GM21619 (cell line): ENCODE results near the gene SLC26A11.

Source experiments
- ATAC-seq: cut with Tn5 transposase; IDR thresholded peaks from one replicate; pipeline ENCODE4 v1.9.1; 2021; ENCODE audit not compliant: unreplicated experiment

SLC26A11 gene

GRCh38 chr17:80220054-80220735 lies at the start of gene SLC26A11, which contains the start of gene SGSH:
SLC26A11 (plus strand) TSS chr17:80220427; CDS start chr17:80221561, 1,134 bp downstream.
SGSH (minus strand) TSS chr17:80220333; CDS start chr17:80220313, 20 bp downstream.
- peak; percentile 31 for ATAC-seq

- ATAC-seq = no peak
These were observed 48.5 kb upstream of the SLC26A11 start for GRCh38 chr17:80171681-80172080.

- ATAC-seq = no peak
These were observed 47.1 kb upstream of the SLC26A11 start for GRCh38 chr17:80173126-80173525.

GRCh38 chr17:80173916-80174315 lies 46.3 kb upstream of the SLC26A11 start:
- no peak for ATAC-seq

- no peak for ATAC-seq
These were observed 43.5 kb upstream of the SLC26A11 start for GRCh38 chr17:80176757-80177156.

GRCh38 chr17:80177986-80178595 lies 42.1 kb upstream of the SLC26A11 start:
- no peak for ATAC-seq

GRCh38 chr17:80180192-80180591 lies 40.0 kb upstream of the SLC26A11 start:
- ATAC-seq = no peak

- ATAC-seq = no peak
These were observed 38.8 kb upstream of the SLC26A11 start for GRCh38 chr17:80181431-80181830.

- ATAC-seq = no peak
These were observed 37.9 kb upstream of the SLC26A11 start for GRCh38 chr17:80182118-80182844.

GRCh38 chr17:80182845-80183223 lies 37.4 kb upstream of the SLC26A11 start:
- no peak for ATAC-seq

- ATAC-seq = no peak
These were observed 36.4 kb upstream of the SLC26A11 start for GRCh38 chr17:80183581-80184422.

GRCh38 chr17:80184423-80184714 lies 35.9 kb upstream of the SLC26A11 start:
- no peak for ATAC-seq

- ATAC-seq = no peak
These were observed 34.3 kb upstream of the SLC26A11 start for GRCh38 chr17:80185968-80186367.

- ATAC-seq = no peak
These were observed 33.1 kb upstream of the SLC26A11 start for GRCh38 chr17:80187090-80187489.

- no peak for ATAC-seq
These were observed 32.7 kb upstream of the SLC26A11 start for GRCh38 chr17:80187515-80187941.

GRCh38 chr17:80189611-80190010 lies 30.6 kb upstream of the SLC26A11 start:
- no peak for ATAC-seq

GRCh38 chr17:80190716-80191115 lies 29.5 kb upstream of the SLC26A11 start:
- no peak for ATAC-seq

GRCh38 chr17:80191192-80191591 lies 29.0 kb upstream of the SLC26A11 start:
- no peak for ATAC-seq

GRCh38 chr17:80191865-80192661 lies 28.2 kb upstream of the SLC26A11 start:
- no peak for ATAC-seq

GRCh38 chr17:80195141-80195540 lies 25.1 kb upstream of the SLC26A11 start:
- ATAC-seq = no peak
